Ovary (tissue), 3 donors: ENCODE measurements around the gene KIAA1671.

Experiments used
- POLR2A ChIP-seq: fragments of 450-650 bp; IDR thresholded peaks from one replicate; pipeline ENCODE4 v1.6.1; 2017; ENCODE audit warnings: antibody characterized with exemption, mild to moderate bottlenecking, moderate library complexity
- TF ChIP-seq, protein P1 (sequence below), 3 donors: fragments of 450-650 bp in 2 of 3; fragments of 200-600 bp in 1 of 3; IDR thresholded peaks; one replicate each; pipeline versions ENCODE4 v1.5.1 to v1.8.0; 2016 to 2022; ENCODE audit warnings: antibody characterized with exemption in 3 of 3, mild to moderate bottlenecking in 1 of 3
- donor health status: DM: no; HTN: no; CAD: no.

DNA sequence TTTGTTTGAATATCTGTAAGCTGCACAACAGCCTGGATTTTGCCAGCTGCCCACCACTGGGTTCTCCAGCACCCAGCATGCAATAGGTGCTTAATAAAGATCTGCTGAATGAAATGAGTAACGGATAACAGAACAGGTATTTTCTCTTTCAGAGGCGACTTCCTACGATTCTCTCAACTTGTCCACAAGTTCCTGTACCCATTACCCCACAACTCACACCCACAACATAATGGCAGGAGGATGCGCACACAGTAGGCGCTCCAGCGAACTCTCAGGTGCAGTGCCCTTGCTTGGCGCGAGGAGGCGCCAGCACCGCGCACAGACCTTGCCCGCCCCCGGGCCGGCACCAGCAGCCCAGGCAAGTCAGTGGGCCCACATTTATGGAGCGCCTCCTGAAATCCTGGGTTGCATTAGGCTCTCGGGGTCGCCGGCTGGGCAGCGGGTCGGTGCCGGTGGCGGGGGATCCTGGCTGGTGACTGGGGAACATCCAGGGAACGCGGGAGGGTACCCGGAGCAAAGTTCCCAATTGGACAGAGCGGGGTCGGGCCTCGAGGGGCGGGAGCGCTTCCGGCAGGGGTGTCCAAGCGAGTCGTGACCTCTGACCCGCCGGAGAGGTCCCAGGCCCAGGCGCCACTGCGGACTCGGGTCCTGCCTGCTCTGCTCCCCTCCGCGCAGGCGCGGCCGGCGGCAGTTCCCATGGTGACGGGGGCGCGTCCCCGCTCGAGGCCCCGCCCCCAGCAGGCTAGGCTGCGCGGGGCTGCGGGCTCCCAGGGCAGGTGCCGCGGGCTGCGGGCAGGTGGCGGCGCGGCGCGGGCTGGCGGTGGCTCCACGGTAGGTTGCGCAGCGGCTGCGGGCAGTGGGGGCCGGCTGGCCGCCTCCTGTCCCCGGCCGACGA lies at the start of gene KIAA1671:
- TF ChIP-seq, protein P1, sequence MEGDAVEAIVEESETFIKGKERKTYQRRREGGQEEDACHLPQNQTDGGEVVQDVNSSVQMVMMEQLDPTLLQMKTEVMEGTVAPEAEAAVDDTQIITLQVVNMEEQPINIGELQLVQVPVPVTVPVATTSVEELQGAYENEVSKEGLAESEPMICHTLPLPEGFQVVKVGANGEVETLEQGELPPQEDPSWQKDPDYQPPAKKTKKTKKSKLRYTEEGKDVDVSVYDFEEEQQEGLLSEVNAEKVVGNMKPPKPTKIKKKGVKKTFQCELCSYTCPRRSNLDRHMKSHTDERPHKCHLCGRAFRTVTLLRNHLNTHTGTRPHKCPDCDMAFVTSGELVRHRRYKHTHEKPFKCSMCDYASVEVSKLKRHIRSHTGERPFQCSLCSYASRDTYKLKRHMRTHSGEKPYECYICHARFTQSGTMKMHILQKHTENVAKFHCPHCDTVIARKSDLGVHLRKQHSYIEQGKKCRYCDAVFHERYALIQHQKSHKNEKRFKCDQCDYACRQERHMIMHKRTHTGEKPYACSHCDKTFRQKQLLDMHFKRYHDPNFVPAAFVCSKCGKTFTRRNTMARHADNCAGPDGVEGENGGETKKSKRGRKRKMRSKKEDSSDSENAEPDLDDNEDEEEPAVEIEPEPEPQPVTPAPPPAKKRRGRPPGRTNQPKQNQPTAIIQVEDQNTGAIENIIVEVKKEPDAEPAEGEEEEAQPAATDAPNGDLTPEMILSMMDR (IDR thresholded peaks at IDR 0.05) = peak; percentile 96 to 98 (median 97)
- TF ChIP-seq POLR2A = peak; percentile 39
